ENCODE measurements around the gene ACTG1. TPM values are rescaled to one million over a fixed set of nuclear protein-coding genes. Genes with fewer than 3 reads are reported as not detected.

ACTG1 gene
- total RNA-seq, 5 donors from 2014 or later (not counting 1 experiment from before 2014, with no cell fraction given): 1,183 to 1,383 (median 1,262) TPM

DNA sequence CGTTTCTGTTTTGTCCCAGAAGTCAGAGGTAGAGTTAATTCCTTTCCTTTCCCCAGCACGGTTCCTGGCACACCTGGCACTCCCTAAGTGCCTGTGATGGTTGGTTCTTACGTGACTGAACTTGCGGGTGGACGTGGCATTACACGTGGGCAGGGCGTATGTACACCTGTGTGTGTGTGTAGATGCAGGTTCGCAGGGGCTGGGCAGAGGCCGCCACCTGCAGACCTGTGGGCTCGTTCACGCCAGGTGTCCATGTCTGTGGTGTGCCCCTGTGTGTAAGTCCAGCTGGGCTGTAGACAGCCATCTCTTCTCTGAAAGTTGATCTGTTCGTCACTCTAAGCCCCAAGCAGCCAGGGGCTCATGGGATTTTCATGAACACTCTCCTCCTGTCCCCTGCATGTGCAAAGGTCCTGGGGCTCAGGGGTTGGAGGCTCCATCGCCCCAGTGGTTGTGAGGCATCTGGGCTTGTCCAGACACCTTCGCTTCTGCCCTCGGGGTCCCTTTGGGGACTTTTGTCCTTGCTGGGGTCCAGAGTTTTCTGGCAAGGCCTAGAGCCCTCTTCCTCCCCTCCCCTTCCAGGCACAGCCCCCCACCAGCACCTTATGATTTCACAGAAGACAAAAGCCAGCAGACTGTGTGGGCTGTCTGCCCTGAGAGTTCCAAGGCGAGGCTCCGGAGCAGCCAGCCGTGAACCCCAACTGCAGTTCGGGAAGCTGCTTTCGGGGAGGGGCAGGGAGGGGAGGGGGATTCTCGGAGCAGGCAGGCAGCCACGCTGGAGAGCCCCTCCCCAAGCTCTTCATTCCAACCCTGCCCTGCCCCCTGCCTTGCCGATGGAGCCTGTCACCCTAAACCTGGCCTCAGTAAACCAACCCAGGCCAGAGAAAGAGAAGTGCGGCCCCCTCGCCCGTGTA, 10.1 kb upstream of the ACTG1 start:
- peaks cover 3 to 25% of the 10 kb centered on the region in 2 experiments for H3K4me1 ChIP-seq (ENCODE audit: control insufficient read depth in 1 of 2, extremely low read depth in 1 of 2, insufficient read depth in 2 of 2, low read length in 2 of 2)
- H3K9me3 ChIP-seq: no peaks in the 10 kb centered on the region
- WGBS (ENCODE audit: insufficient coverage): 66% methylated on average over 19 of the region's 26 CpGs
- H3K27ac ChIP-seq (ENCODE audit: low read length): no peak overlapping the region
- H3K4me3 Mint-ChIP-seq: no peak overlapping the region
- H3K9me3 Mint-ChIP-seq: no peaks in the 10 kb centered on the region
- no peaks in the 10 kb centered on the region for H3K36me3 ChIP-seq (ENCODE audit: control insufficient read depth in 2 of 2, extremely low read depth in 1 of 2, insufficient read depth in 1 of 2, low read length in 1 of 2)
- ChIA-PET POLR2A (interaction anchor here in 1 of 2 donors (0.7 kb wide), 1 partner anchor 30 kb away, joined by 4 read pairs; no protein-coding TSS in a partner anchor), CTCF (no interaction called here)
- H3K4me1 Mint-ChIP-seq: peaks cover 6 to 13% (median 12%) of the 10 kb centered on the region in 3 donors
- DNase-seq (no peak), ATAC-seq (replicated peaks in 1 of 4) (no peak)
- H3K27ac Mint-ChIP-seq: no peak overlapping the region
- H3K27me3 Mint-ChIP-seq: peaks cover 0 to 15% of the 10 kb centered on the region in 2 donors
- peaks cover 0 to 59% of the 10 kb centered on the region in 2 experiments for H3K27me3 ChIP-seq (replicated peaks in 1 of 2; ENCODE audit: control insufficient read depth in 2 of 2, extremely low read depth in 1 of 2, insufficient read depth in 2 of 2, low read length in 1 of 2)
- no peak overlapping the region for H3K4me3 ChIP-seq (ENCODE audit: control insufficient read depth in 1 of 2, extremely low read depth in 1 of 2, low read length in 1 of 2)
- H3K36me3 Mint-ChIP-seq: no peaks in the 10 kb centered on the region

DNA sequence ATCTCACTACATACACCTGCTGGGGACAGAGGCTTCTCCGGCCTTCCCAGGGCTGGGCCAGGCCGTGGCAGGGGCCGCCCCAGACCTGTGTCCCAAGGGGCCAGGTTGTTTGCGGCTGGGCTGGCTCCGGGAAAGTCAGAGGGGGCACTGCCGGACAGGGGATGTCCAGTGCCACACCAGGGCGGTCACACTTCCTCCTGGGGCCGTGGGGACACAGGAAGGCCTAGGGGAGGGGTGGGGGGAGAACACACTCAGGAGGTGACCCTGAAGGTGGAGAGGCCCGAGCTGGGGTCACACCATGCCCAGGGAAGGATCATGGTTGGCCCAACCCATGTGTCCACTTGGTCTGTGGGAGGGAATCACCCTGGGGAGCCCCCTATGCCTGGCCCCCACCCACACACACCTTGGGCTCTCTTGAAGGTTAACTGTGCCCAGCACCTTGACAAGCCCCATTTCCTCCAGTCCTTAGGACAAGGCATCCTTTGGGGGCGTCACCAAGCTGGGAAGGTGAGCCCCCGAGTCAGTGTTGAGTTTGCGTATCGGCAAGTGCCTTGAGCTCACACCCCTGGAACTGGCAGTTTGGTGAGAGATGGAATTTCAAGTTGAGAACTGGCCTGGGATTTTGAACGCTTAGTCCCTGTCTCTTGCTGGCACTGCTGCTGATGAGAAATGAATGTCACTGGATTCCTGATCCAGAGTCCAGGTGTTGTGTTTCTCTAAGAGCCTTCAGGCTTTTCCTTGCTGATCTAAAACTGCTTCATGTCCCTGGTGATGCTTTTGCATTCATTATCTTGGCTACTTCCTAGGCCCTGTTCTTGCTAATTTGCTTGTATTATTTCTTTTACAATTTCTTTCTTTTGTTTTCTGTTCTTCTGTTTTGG, 7.7 kb upstream of the ACTG1 start:
- Histone ChIP-seq H3K4me1 (ENCODE audit: control insufficient read depth in 1 of 2, extremely low read depth in 1 of 2, insufficient read depth in 2 of 2, low read length in 2 of 2) (peaks cover 3 to 48% of the 10 kb centered on the region in 2 experiments), H3K27me3 (replicated peaks in 1 of 2; ENCODE audit: control insufficient read depth in 2 of 2, extremely low read depth in 1 of 2, insufficient read depth in 2 of 2, low read length in 1 of 2) (peaks cover 0 to 34% of the 10 kb centered on the region in 2 experiments), H3K9me3 (no peaks in the 10 kb centered on the region), H3K36me3 (ENCODE audit: control insufficient read depth in 2 of 2, extremely low read depth in 1 of 2, insufficient read depth in 1 of 2, low read length in 1 of 2) (no peaks in the 10 kb centered on the region), H3K27ac (ENCODE audit: low read length) (no peak overlapping the region), H3K4me3 (ENCODE audit: control insufficient read depth in 1 of 2, extremely low read depth in 1 of 2, low read length in 1 of 2) (no peak overlapping the region)
- peak overlapping the region; percentile 27 to 37 (median 31) for H3K4me3 Mint-ChIP-seq
- peaks cover 0 to 11% of the 10 kb centered on the region in 2 donors for H3K27me3 Mint-ChIP-seq
- POLR2A ChIA-PET: no interaction called here
- H3K36me3 Mint-ChIP-seq: no peaks in the 10 kb centered on the region
- CTCF ChIA-PET: no interaction called here
- peak overlapping the region in 1 of 2 donors; percentile 79 for H3K27ac Mint-ChIP-seq
- no peaks in the 10 kb centered on the region for H3K9me3 Mint-ChIP-seq
- 93% methylated on average over 11 of the region's 14 CpGs for WGBS (ENCODE audit: insufficient coverage)
- H3K4me1 Mint-ChIP-seq: peaks cover 19 to 28% (median 27%) of the 10 kb centered on the region in 3 donors
- ATAC-seq (replicated peaks in 1 of 4) (no peak), DNase-seq (no peak)

DNA sequence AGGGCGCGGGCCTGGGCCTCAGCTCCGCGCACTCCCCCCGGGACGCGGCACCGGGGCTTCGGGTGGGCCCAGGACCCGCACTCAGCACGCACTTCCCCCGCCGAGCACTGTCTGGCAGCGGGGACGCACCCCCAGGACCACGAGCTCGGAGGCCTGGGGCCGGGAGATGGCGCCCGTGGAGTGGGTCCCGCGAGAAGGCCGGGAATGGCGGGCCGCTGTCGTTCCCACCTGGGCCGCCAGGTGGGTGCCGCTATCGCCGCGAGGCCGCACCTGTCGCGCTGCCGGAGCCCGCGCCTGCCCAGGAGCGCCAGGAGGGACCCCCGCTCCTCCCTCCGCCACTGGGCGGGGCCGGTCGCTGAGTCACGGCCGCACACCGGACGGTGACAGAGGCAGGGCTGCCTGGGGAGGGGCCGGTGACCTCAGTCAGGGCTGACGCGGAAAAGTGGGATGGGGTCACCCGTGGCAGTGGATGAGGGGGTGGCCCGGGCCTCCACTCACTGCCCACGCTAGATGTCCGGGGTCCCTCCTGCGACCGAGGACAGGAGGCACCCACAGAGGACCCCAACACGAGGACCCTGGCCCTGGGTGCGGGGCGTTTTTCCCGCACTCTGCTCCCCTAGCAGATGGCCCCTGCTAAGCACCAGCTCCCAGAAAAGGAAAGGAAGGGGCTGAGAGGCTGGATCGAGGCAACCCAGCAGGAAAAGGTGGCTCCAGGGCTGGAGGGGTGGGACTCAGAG, 6.9 kb upstream of the ACTG1 start:
- Mint-ChIP-seq H3K4me1 (peaks cover 19 to 30% (median 28%) of the 10 kb centered on the region in 3 donors), H3K27ac (no peak overlapping the region), H3K9me3 (no peaks in the 10 kb centered on the region), H3K27me3 (peaks cover 0 to 6% of the 10 kb centered on the region in 2 donors), H3K4me3 (peak overlapping the region in 2 of 3 donors; percentile 19 to 36), H3K36me3 (no peaks in the 10 kb centered on the region)
- DNase-seq (peak; percentile 42 to 85 (median 67)), ATAC-seq (replicated peaks in 1 of 4) (peak; percentile 56 to 72 (median 58))
- no peak overlapping the region for H3K27ac ChIP-seq (ENCODE audit: low read length)
- WGBS (ENCODE audit: insufficient coverage): 5% methylated on average over 60 of the region's 61 CpGs
- ChIA-PET POLR2A (no interaction called here), CTCF (interaction anchor here in 1 of 2 donors (0.6 kb wide), 1 partner anchor 81 kb away, joined by 3 read pairs; no protein-coding TSS in a partner anchor)
- H3K4me1 ChIP-seq (ENCODE audit: control insufficient read depth in 1 of 2, extremely low read depth in 1 of 2, insufficient read depth in 2 of 2, low read length in 2 of 2): peaks cover 5 to 51% of the 10 kb centered on the region in 2 experiments
- H3K36me3 ChIP-seq (ENCODE audit: control insufficient read depth in 2 of 2, extremely low read depth in 1 of 2, insufficient read depth in 1 of 2, low read length in 1 of 2): no peaks in the 10 kb centered on the region
- H3K9me3 ChIP-seq: no peaks in the 10 kb centered on the region
- peaks cover 0 to 27% of the 10 kb centered on the region in 2 experiments for H3K27me3 ChIP-seq (replicated peaks in 1 of 2; ENCODE audit: control insufficient read depth in 2 of 2, extremely low read depth in 1 of 2, insufficient read depth in 2 of 2, low read length in 1 of 2)
- H3K4me3 ChIP-seq (ENCODE audit: control insufficient read depth in 1 of 2, extremely low read depth in 1 of 2, low read length in 1 of 2): peak overlapping the region; percentile 40 to 49

DNA sequence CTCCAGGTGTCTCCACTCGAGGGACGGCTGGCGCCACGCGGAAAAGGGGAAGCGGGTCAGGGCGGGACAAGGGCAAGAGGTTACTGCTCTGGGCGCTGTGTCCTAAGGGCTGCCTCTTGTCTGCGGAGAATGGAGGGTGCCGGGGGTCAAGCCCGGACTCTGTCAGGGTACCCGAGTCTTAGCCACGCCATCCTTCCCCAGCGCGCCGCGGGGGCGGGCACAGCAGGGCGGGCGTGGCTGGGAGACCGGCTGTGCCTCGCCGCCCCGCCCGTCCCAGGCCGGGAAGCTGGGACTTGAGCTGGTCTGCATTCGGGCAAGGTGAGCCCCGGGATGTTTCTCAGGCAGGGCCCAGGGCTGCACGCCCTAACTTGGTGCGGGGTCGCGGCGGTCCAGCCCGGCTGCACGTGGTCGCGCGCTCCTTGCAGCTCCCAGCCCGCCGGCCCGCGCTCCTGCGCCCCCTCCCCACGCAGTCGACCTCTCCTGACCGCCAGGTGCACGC, 6.2 kb upstream of the ACTG1 start:
- Histone ChIP-seq H3K4me1 (ENCODE audit: control insufficient read depth in 1 of 2, extremely low read depth in 1 of 2, insufficient read depth in 2 of 2, low read length in 2 of 2) (peaks cover 5 to 56% of the 10 kb centered on the region in 2 experiments), H3K27me3 (replicated peaks in 1 of 2; ENCODE audit: control insufficient read depth in 2 of 2, extremely low read depth in 1 of 2, insufficient read depth in 2 of 2, low read length in 1 of 2) (peaks cover 0 to 20% of the 10 kb centered on the region in 2 experiments), H3K4me3 (ENCODE audit: control insufficient read depth in 1 of 2, extremely low read depth in 1 of 2, low read length in 1 of 2) (peak overlapping the region; percentile 0 to 49), H3K27ac (ENCODE audit: low read length) (no peak overlapping the region), H3K36me3 (ENCODE audit: control insufficient read depth in 2 of 2, extremely low read depth in 1 of 2, insufficient read depth in 1 of 2, low read length in 1 of 2) (no peaks in the 10 kb centered on the region), H3K9me3 (no peaks in the 10 kb centered on the region)
- 5% methylated on average over 47 of the region's 47 CpGs for WGBS (ENCODE audit: insufficient coverage)
- Mint-ChIP-seq H3K4me1 (peaks cover 19 to 30% (median 28%) of the 10 kb centered on the region in 3 donors), H3K36me3 (no peaks in the 10 kb centered on the region), H3K9me3 (no peaks in the 10 kb centered on the region), H3K27me3 (peaks cover 0 to 6% of the 10 kb centered on the region in 2 donors), H3K27ac (peak overlapping the region in 1 of 2 donors; percentile 82), H3K4me3 (peak overlapping the region in 2 of 3 donors; percentile 22 to 51)
- DNase-seq: peak in 4 of 35 experiments; percentile 22 to 38 (median 33)
- ChIA-PET POLR2A (no interaction called here), CTCF (interaction anchor here in 1 of 2 donors (0.6 kb wide), 1 partner anchor 34 kb away, joined by 4 read pairs; no protein-coding TSS in a partner anchor)
- ATAC-seq (replicated peaks in 1 of 4): peak; percentile 7 to 21 (median 8)

DNA sequence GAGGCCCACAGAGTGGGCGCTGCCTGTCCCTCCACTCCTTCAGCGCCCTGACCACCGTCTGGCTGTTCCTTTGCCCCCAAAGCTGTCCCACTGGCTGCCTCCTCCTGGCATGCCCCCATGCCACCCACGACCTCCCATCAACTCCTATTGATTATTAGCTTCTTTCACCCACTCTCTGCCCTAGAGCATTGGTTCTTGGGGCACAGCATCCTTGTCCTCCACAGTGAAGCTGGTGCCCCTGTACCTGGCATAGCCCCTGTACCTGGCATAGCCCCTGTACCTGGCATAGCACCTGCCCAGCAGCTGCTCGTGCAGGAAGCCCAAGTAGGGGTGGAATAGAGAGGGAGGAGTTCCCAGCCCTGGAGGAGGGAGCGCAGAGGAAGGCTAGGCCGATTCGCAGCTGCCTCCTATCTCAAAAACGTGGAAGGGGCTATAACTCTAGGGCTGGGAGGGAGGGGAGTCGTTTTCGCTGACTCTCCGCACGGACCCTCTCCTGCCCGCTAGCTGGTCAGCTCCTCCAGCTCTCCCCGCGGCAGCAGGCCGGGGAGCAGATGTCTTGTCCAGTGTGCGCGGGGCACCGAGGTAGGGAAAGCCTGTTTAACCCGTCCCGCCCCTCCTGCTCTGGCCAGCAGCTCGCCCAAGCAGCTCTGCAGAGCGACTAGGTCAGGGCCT, 5.7 kb upstream of the ACTG1 start:
- ATAC-seq (replicated peaks in 1 of 4): no peak

More for the DNA sequence above, 5.7 kb upstream of the ACTG1 start:
- ChIA-PET CTCF (interaction anchor here (0.6 to 0.8 kb wide), 2 partner anchors 11 to 34 kb away, joined by 3 to 4 read pairs; no protein-coding TSS in a partner anchor), POLR2A (interaction anchor here in 1 of 2 donors (0.6 kb wide), 2 partner anchors 121 to 189 kb away, joined by 5 to 11 read pairs; no protein-coding TSS in a partner anchor)
- Histone ChIP-seq H3K36me3 (ENCODE audit: control insufficient read depth in 2 of 2, extremely low read depth in 1 of 2, insufficient read depth in 1 of 2, low read length in 1 of 2) (no peaks in the 10 kb centered on the region), H3K27me3 (replicated peaks in 1 of 2; ENCODE audit: control insufficient read depth in 2 of 2, extremely low read depth in 1 of 2, insufficient read depth in 2 of 2, low read length in 1 of 2) (peaks cover 0 to 15% of the 10 kb centered on the region in 2 experiments), H3K4me1 (ENCODE audit: control insufficient read depth in 1 of 2, extremely low read depth in 1 of 2, insufficient read depth in 2 of 2, low read length in 2 of 2) (peaks cover 5 to 62% of the 10 kb centered on the region in 2 experiments), H3K9me3 (no peaks in the 10 kb centered on the region), H3K27ac (ENCODE audit: low read length) (no peak overlapping the region), H3K4me3 (ENCODE audit: control insufficient read depth in 1 of 2, extremely low read depth in 1 of 2, low read length in 1 of 2) (peak overlapping the region; percentile 0 to 48)
- 79% methylated on average over 21 of the region's 24 CpGs for WGBS (ENCODE audit: insufficient coverage)
- H3K36me3 Mint-ChIP-seq: no peaks in the 10 kb centered on the region
- H3K27ac Mint-ChIP-seq: peak overlapping the region; percentile 62 to 82
- H3K27me3 Mint-ChIP-seq: peaks cover 0 to 6% of the 10 kb centered on the region in 2 donors
- peaks cover 19 to 31% (median 28%) of the 10 kb centered on the region in 3 donors for H3K4me1 Mint-ChIP-seq
- peak overlapping the region; percentile 22 to 63 (median 51) for H3K4me3 Mint-ChIP-seq
- DNase-seq: no peak
- no peaks in the 10 kb centered on the region for H3K9me3 Mint-ChIP-seq

Data from T-cell (primary cell).